ENCODE results near the gene COP1.

COP1 gene

GRCh38 chr1:175900171-175900570, 306.9 kb downstream of the COP1 start:
- Histone ChIP-seq H3K4me1 (no peaks in the 10 kb centered on the region; the same call in 1 of the 2 replicates), H3K4me3 (no peak overlapping the region), H3K27me3 (ENCODE audit: low read depth) (no peaks in the 10 kb centered on the region), H3K9me3 (no peaks in the 10 kb centered on the region), H3K36me3 (replicated peaks) (no peaks in the 10 kb centered on the region)
- in situ Hi-C loops (cut with MboI; ENCODE audit: low sequenced_read_pairs): no loop called here
- no peak for DNase-seq (ENCODE audit: low spot score in 2 of 2)

- in situ Hi-C loops (cut with MboI; ENCODE audit: low sequenced_read_pairs): loop anchor here (25.0 kb wide), 1 partner anchor 534 kb away; no protein-coding TSS in a partner anchor
- Histone ChIP-seq H3K9me3 (no peaks in the 10 kb centered on the region), H3K4me1 (no peaks in the 10 kb centered on the region; the same call in 1 of the 2 replicates), H3K36me3 (replicated peaks) (no peaks in the 10 kb centered on the region), H3K4me3 (no peak overlapping the region), H3K27me3 (ENCODE audit: low read depth) (no peaks in the 10 kb centered on the region)
- DNase-seq (ENCODE audit: low spot score in 2 of 2): no peak
Observed at GRCh38 chr1:175895966-175896365, 311.1 kb downstream of the COP1 start.
